Right atrium auricular region (tissue), 2 donors: ENCODE data around the gene MYPOP. TPM values are rescaled to one million over a fixed set of nuclear protein-coding genes. Genes with fewer than 3 reads are reported as not detected.
A peak's percentile ranks its signal among the peaks of the same experiment; 100 is the strongest.

Experiments
- DNase-seq: peaks from one replicate; pipeline ENCODE4 v3.0.0-alpha.2; 2019; ENCODE audit warnings: low spot score
- H3K27ac ChIP-seq, 2 donors: fragments of 200-600 bp; sonication (generic); 1 replicate in 1 of 2; 2 replicates in 1 of 2; pipeline ENCODE4 v1.5.1; 2016 to 2019
- H3K27me3 ChIP-seq, 2 donors: fragments of 200-600 bp; sonication (generic); one replicate each; pipeline versions ENCODE4 v1.5.1 to v1.6.0; 2017 to 2019
- H3K36me3 ChIP-seq: fragments of 200-600 bp; sonication (generic); one replicate; pipeline ENCODE4 v1.5.1; 2016
- H3K4me1 ChIP-seq, 2 donors: fragments of 200-600 bp; sonication (generic); one replicate each; pipeline versions ENCODE4 v1.5.1 to v1.6.0; 2017 to 2019
- H3K4me3 ChIP-seq, 2 donors: fragments of 200-600 bp; sonication (generic); 1 replicate in 1 of 2; 2 replicates in 1 of 2; pipeline ENCODE4 v1.5.1; 2017 to 2019; ENCODE audit warnings: mild to moderate bottlenecking in 1 of 2, moderate library complexity in 1 of 2
- H3K9me3 ChIP-seq, 2 donors: fragments of 200-600 bp; sonication (generic); one replicate each; pipeline ENCODE4 v1.5.1; 2019
- CTCF ChIP-seq, 2 donors: fragments of 200-600 bp; sonication (generic); IDR thresholded peaks; one replicate each; pipeline ENCODE4 v1.5.1; 2019; ENCODE audit warnings: antibody characterized with exemption in 2 of 2
- total RNA-seq, 2 donors: library from RNA; depleted of rRNA; stranded (reverse); fragments of >200 nt; gene quantifications; one replicate each; pipeline ENCODE4 v1.1.0, GENCODE V29; 2016

Gene MYPOP
- total RNA-seq, 2 donors from 2014 or later: 6.0 to 7.2 TPM

- peaks cover 13% of the 10 kb centered on the region for H3K36me3 ChIP-seq
- H3K9me3 ChIP-seq: no peaks in the 10 kb centered on the region
- peak; percentile 99 for DNase-seq
- TF ChIP-seq CTCF (IDR thresholded peaks at IDR 0.05): peak in 1 of 2 donors; percentile 20
- H3K4me3 ChIP-seq: peak within 1 kb of the TSS; percentile 86 to 99
- peak within 1 kb of the TSS; percentile 90 to 95 for H3K27ac ChIP-seq
- peaks cover 0 to 25% of the 10 kb centered on the region in 2 donors for H3K4me1 ChIP-seq
- H3K27me3 ChIP-seq: peaks cover 10 to 11% of the 10 kb centered on the region in 2 donors
Observed at GRCh38 chr19:45862564-45863334, 39.7 kb downstream of the MYPOP start, which contains the start of gene SYMPK. Gene SYMPK (minus strand): TSS chr19:45863147. CDS start chr19:45854495, 8,652 bp downstream.

- Histone ChIP-seq H3K4me1 (peaks cover 0 to 25% of the 10 kb centered on the region in 2 donors), H3K27ac (peak overlapping the region; percentile 90 to 95), H3K4me3 (peak overlapping the region; percentile 86 to 99), H3K36me3 (peaks cover 13% of the 10 kb centered on the region), H3K27me3 (peaks cover 10 to 11% of the 10 kb centered on the region in 2 donors), H3K9me3 (no peaks in the 10 kb centered on the region)
- TF ChIP-seq CTCF (IDR thresholded peaks at IDR 0.05): no peak
- DNase-seq: no peak
Observed at GRCh38 chr19:45862271-45862563, 40.2 kb downstream of the MYPOP start.

- no peaks in the 10 kb centered on the region for H3K9me3 ChIP-seq
- peaks cover 10 to 11% of the 10 kb centered on the region in 2 donors for H3K27me3 ChIP-seq
- no peak overlapping the region for H3K27ac ChIP-seq
- no peak for DNase-seq
- peaks cover 0 to 25% of the 10 kb centered on the region in 2 donors for H3K4me1 ChIP-seq
- H3K36me3 ChIP-seq: peaks cover 13% of the 10 kb centered on the region
- H3K4me3 ChIP-seq: no peak overlapping the region
- no peak for TF ChIP-seq CTCF (IDR thresholded peaks at IDR 0.05)
Observed at GRCh38 chr19:45860359-45861259, 41.8 kb downstream of the MYPOP start.

- Histone ChIP-seq H3K9me3 (no peaks in the 10 kb centered on the region), H3K27ac (no peak overlapping the region), H3K4me3 (no peak overlapping the region), H3K36me3 (peaks cover 49% of the 10 kb centered on the region), H3K27me3 (no peaks in the 10 kb centered on the region), H3K4me1 (no peaks in the 10 kb centered on the region)
- TF ChIP-seq CTCF (IDR thresholded peaks at IDR 0.05): no peak
- no peak for DNase-seq
Observed at GRCh38 chr19:45854167-45854778, 48.1 kb downstream of the MYPOP start.

- no peak for DNase-seq
- peaks cover 52% of the 10 kb centered on the region for H3K36me3 ChIP-seq
- H3K27me3 ChIP-seq: no peaks in the 10 kb centered on the region
- H3K9me3 ChIP-seq: no peaks in the 10 kb centered on the region
- H3K4me3 ChIP-seq: no peak overlapping the region
- no peaks in the 10 kb centered on the region for H3K4me1 ChIP-seq
- TF ChIP-seq CTCF (IDR thresholded peaks at IDR 0.05): no peak
- H3K27ac ChIP-seq: no peak overlapping the region
Observed at GRCh38 chr19:45852983-45853382, 49.4 kb downstream of the MYPOP start.
